Caco-2 (cell line): ENCODE results near the gene ST3GAL5. TPM values are rescaled to one million over a fixed set of nuclear protein-coding genes. Genes with fewer than 3 reads are reported as not detected.

ENCODE experiments used
- BruUV-seq: library from RNA; stranded (reverse); fragments of 400-500 nt; replicated peaks from 2 replicates; lab custom pipeline; 2021; lab: Mats Ljungman, UMichigan
- CTCF ChIA-PET: fragments of 300-600 bp; sonication (Branson Sonifier 250); formaldehyde crosslinking; loops from one replicate; lab custom pipeline; 2022; ENCODE audit warnings: antibody characterized with exemption; lab: Charles Lee
- POLR2A ChIA-PET: fragments of 300-600 bp; sonication (Branson Sonifier 250); formaldehyde crosslinking; loops from one replicate; lab custom pipeline; 2022; ENCODE audit warnings: antibody characterized with exemption; lab: Charles Lee
- DNase-seq, 2 experiments: peaks; one replicate each; pipeline versions ENCODE4 v3.0.0 to v3.0.0-alpha.2; 2020 to 2022
- H3K27me3 ChIP-seq: replicated peaks from 2 replicates; pipeline ENCODE4 v1.6.0; 2011; ENCODE audit warnings: low read length; ENCODE audit not compliant: control insufficient read depth, insufficient read depth
- H3K36me3 ChIP-seq: 2 replicates; pipeline ENCODE4 v1.5.1; 2011; ENCODE audit warnings: low read length; ENCODE audit not compliant: control insufficient read depth, insufficient read depth
- H3K4me1 ChIP-seq: fragments of 250-450 bp; sonication (Bioruptor Pico); 2 replicates; pipeline ENCODE4 v1.5.1; 2020; ENCODE audit warnings: mild to moderate bottlenecking
- H3K4me3 ChIP-seq: 2 replicates; pipeline ENCODE4 v1.5.1; 2011; ENCODE audit warnings: low read depth, mild to moderate bottlenecking, control low read depth, low read length
- H3K9me3 ChIP-seq: fragments of 250-450 bp; sonication (Bioruptor Pico); 2 replicates; pipeline ENCODE4 v1.5.1; 2020; ENCODE audit warnings: mild to moderate bottlenecking, moderate library complexity
- H3K27ac Mint-ChIP-seq: one replicate; pipeline ENCODE4 v1.8.0; 2022; ENCODE audit warnings: mixed read lengths; ENCODE audit not compliant: unreplicated experiment
- H3K27me3 Mint-ChIP-seq: one replicate; pipeline ENCODE4 v1.8.0; 2022; ENCODE audit warnings: mixed read lengths; ENCODE audit not compliant: insufficient read depth, unreplicated experiment
- H3K36me3 Mint-ChIP-seq: one replicate; pipeline ENCODE4 v1.8.0; 2022; ENCODE audit warnings: mild to moderate bottlenecking, mixed read lengths; ENCODE audit not compliant: insufficient read depth, unreplicated experiment
- H3K4me1 Mint-ChIP-seq: one replicate; pipeline ENCODE4 v1.8.0; 2022; ENCODE audit warnings: low read depth, mixed read lengths; ENCODE audit not compliant: unreplicated experiment
- H3K4me3 Mint-ChIP-seq: one replicate; pipeline ENCODE4 v1.8.0; 2022; ENCODE audit warnings: mild to moderate bottlenecking, moderate library complexity, mixed read lengths; ENCODE audit not compliant: unreplicated experiment
- H3K9me3 Mint-ChIP-seq: one replicate; pipeline ENCODE4 v1.8.0; 2022; ENCODE audit warnings: mixed read lengths; ENCODE audit not compliant: unreplicated experiment
- intact Hi-C: fragments of 100-400 bp; cut with micrococcal nuclease; formaldehyde crosslinking; loops from one replicate; pipeline ENCODE4 v1.10.0; 2022; ENCODE audit not compliant: unreplicated experiment
- total RNA-seq: library from RNA; stranded (reverse); gene quantifications from 2 replicates; pipeline ENCODE4 v1.2.3, GENCODE V29; 2022
- TF ChIP-seq, protein P1 (sequence below), 2 experiments: fragments of 200-600 bp in 1 of 2; IDR thresholded peaks; 1 replicate in 1 of 2; 2 replicates in 1 of 2; pipeline versions ENCODE4 v1.5.1 to v1.8.0; 2011 to 2022; ENCODE audit warnings: antibody characterized with exemption in 1 of 2, control low read depth in 1 of 2, inconsistent platforms in 1 of 2, low read depth in 1 of 2, low read length in 1 of 2, mild to moderate bottlenecking in 1 of 2, moderate library complexity in 1 of 2; ENCODE audit not compliant: insufficient read depth in 1 of 2, severe bottlenecking in 1 of 2, unreplicated experiment in 1 of 2

ST3GAL5 gene
- total RNA-seq, 1 experiment from 2014 or later, result 3.4 TPM

DNA sequence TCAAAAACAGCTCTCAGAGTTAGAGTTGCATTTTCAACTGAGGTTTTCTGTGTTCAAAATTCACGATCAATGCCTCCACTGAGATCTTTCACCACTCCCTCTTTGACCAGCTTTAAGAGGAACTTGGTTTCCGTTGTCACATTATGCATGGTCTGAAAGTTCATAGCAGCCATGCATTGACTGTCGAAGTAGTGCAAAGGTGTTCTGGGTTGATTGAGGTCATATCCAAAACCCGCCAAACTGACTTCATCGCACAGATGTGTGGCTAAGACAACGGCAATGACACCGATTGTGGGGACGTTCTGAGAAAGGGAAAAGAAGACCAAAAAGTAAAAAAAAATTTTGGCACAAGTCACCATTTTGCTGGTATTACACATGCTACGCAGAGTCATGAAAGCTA lies 48.7 kb downstream of the ST3GAL5 start:
- H3K27me3 Mint-ChIP-seq, result peaks cover 6% of the 10 kb centered on the region

DNA sequence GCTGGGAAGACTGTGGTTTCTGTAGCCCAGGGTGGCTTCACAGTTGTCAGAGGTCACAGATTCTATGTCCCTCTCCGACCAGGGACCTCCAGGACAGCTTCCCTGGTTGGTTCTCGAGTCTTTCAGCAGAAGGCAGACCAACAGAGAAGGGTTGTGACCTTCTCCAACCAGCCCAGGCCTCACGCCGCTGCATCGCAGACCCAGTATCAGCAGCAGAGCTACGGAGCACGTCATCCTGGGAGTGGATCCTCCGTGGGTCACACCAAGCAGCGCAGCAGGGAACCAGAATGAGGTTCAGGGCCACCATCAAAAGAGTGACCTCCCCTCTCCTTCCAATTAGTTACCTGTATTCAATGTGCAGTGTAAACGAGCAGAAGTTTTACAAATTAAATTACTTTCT lies 49.3 kb downstream of the ST3GAL5 start:
- TF ChIP-seq, protein P1, sequence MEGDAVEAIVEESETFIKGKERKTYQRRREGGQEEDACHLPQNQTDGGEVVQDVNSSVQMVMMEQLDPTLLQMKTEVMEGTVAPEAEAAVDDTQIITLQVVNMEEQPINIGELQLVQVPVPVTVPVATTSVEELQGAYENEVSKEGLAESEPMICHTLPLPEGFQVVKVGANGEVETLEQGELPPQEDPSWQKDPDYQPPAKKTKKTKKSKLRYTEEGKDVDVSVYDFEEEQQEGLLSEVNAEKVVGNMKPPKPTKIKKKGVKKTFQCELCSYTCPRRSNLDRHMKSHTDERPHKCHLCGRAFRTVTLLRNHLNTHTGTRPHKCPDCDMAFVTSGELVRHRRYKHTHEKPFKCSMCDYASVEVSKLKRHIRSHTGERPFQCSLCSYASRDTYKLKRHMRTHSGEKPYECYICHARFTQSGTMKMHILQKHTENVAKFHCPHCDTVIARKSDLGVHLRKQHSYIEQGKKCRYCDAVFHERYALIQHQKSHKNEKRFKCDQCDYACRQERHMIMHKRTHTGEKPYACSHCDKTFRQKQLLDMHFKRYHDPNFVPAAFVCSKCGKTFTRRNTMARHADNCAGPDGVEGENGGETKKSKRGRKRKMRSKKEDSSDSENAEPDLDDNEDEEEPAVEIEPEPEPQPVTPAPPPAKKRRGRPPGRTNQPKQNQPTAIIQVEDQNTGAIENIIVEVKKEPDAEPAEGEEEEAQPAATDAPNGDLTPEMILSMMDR (IDR thresholded peaks at IDR 0.05; ENCODE audit: insufficient read depth in 1 of 2, low read depth in 1 of 2, low read length in 1 of 2, severe bottlenecking in 1 of 2, unreplicated experiment in 1 of 2), result no peak
- Histone ChIP-seq H3K36me3 (no peaks in the 10 kb centered on the region), H3K27me3 (no peaks in the 10 kb centered on the region), H3K4me3 (no peak overlapping the region), H3K4me1 (no peaks in the 10 kb centered on the region), H3K9me3 (peaks cover 23% of the 10 kb centered on the region)
- no TSS peak for BruUV-seq
- no peaks in the 10 kb centered on the region for H3K36me3 Mint-ChIP-seq
- peaks cover 24% of the 10 kb centered on the region for H3K9me3 Mint-ChIP-seq
- ChIA-PET POLR2A (no interaction called here), CTCF (no interaction called here)
- no peak for DNase-seq
- H3K27ac Mint-ChIP-seq, result no peak overlapping the region
- H3K4me1 Mint-ChIP-seq, result no peaks in the 10 kb centered on the region
- peaks cover 6% of the 10 kb centered on the region for H3K27me3 Mint-ChIP-seq
- intact Hi-C loops, result no loop called here
- no peak overlapping the region for H3K4me3 Mint-ChIP-seq

More for the DNA sequence above, 48.7 kb downstream of the ST3GAL5 start:
- intact Hi-C loops, result no loop called here
- Mint-ChIP-seq H3K4me3 (no peak overlapping the region), H3K9me3 (peaks cover 23% of the 10 kb centered on the region), H3K4me1 (no peaks in the 10 kb centered on the region), H3K27ac (no peak overlapping the region), H3K36me3 (no peaks in the 10 kb centered on the region)
- no peaks in the 10 kb centered on the region for H3K4me1 ChIP-seq
- BruUV-seq, result no TSS peak
- no peak overlapping the region for H3K4me3 ChIP-seq
- ChIA-PET POLR2A (no interaction called here), CTCF (no interaction called here)
- peaks cover 20% of the 10 kb centered on the region for H3K9me3 ChIP-seq
- H3K36me3 ChIP-seq, result no peaks in the 10 kb centered on the region
- DNase-seq, result no peak
- H3K27me3 ChIP-seq, result no peaks in the 10 kb centered on the region
- TF ChIP-seq, protein P1 (IDR thresholded peaks at IDR 0.05; ENCODE audit: insufficient read depth in 1 of 2, low read depth in 1 of 2, low read length in 1 of 2, severe bottlenecking in 1 of 2, unreplicated experiment in 1 of 2), result no peak

- Mint-ChIP-seq H3K4me1 (no peaks in the 10 kb centered on the region), H3K27me3 (peaks cover 10% of the 10 kb centered on the region), H3K9me3 (peaks cover 22% of the 10 kb centered on the region), H3K36me3 (no peaks in the 10 kb centered on the region), H3K4me3 (no peak overlapping the region), H3K27ac (no peak overlapping the region)
- peaks cover 19% of the 10 kb centered on the region for H3K9me3 ChIP-seq
- TF ChIP-seq, protein P1 (IDR thresholded peaks at IDR 0.05; ENCODE audit: insufficient read depth in 1 of 2, low read depth in 1 of 2, low read length in 1 of 2, severe bottlenecking in 1 of 2, unreplicated experiment in 1 of 2), result no peak
- CTCF ChIA-PET, result interaction anchor here (0.8 to 1.2 kb wide), 2 partner anchors 11 to 19 kb away, joined by 3 to 4 read pairs; no protein-coding TSS in a partner anchor
- no peaks in the 10 kb centered on the region for H3K27me3 ChIP-seq
- no peaks in the 10 kb centered on the region for H3K36me3 ChIP-seq
- BruUV-seq, result no TSS peak
- no peak overlapping the region for H3K4me3 ChIP-seq
- no peak for DNase-seq
- no peaks in the 10 kb centered on the region for H3K4me1 ChIP-seq
- POLR2A ChIA-PET, result no interaction called here
- intact Hi-C loops, result no loop called here
Observed at GRCh38 chr2:85838641-85839040, 50.1 kb downstream of the ST3GAL5 start.
